Panc1 (cell line): Measurements from ENCODE around the gene CNPPD1. TPM values are rescaled to one million over a fixed set of nuclear protein-coding genes. Genes with fewer than 3 reads are reported as not detected.

Experiments
- ATAC-seq: fragments of 200-7000 bp; cut with Tn5 transposase; 2 replicates; pipeline ENCODE4 v1.9.1; 2020; ENCODE audit warnings: mild to moderate bottlenecking, moderate library complexity
- BruUV-seq: library from RNA; stranded (reverse); fragments of 400-500 nt; replicated peaks from 2 replicates; lab custom pipeline; 2021; lab: Mats Ljungman, UMichigan
- CTCF ChIA-PET: fragments of 300-600 bp; sonication (Branson Sonifier 250); formaldehyde crosslinking; loops from one replicate; lab custom pipeline; 2022; ENCODE audit warnings: antibody characterized with exemption; lab: Charles Lee
- POLR2A ChIA-PET: fragments of 300-600 bp; sonication (Branson Sonifier 250); formaldehyde crosslinking; loops from one replicate; lab custom pipeline; 2022; ENCODE audit warnings: antibody characterized with exemption; lab: Charles Lee
- DNase-seq: peaks from one replicate; pipeline ENCODE4 v3.0.0-alpha.2; 2010; ENCODE audit warnings: low read depth, low spot score
- H3K27ac ChIP-seq: 2 replicates; pipeline ENCODE4 v1.5.1; 2011; ENCODE audit warnings: mild to moderate bottlenecking, low read length, inconsistent platforms
- H3K27me3 ChIP-seq: fragments of 200-500 bp; sonication (Bioruptor generic); 2 replicates; pipeline ENCODE4 v1.6.0; 2014; ENCODE audit warnings: low read length, inconsistent platforms; ENCODE audit not compliant: control insufficient read depth, insufficient read depth
- H3K36me3 ChIP-seq: fragments of 200-500 bp; sonication (Bioruptor generic); 2 replicates; pipeline ENCODE4 v1.5.1; 2014; ENCODE audit warnings: inconsistent platforms, mild to moderate bottlenecking, low read length, moderate library complexity; ENCODE audit not compliant: control insufficient read depth, insufficient read depth
- H3K4me1 ChIP-seq: 2 replicates; pipeline ENCODE4 v1.5.1; 2011; ENCODE audit warnings: inconsistent platforms, mild to moderate bottlenecking, low read length, moderate library complexity; ENCODE audit not compliant: control insufficient read depth, insufficient read depth
- H3K4me3 ChIP-seq, 2 experiments: 2 replicates each; pipeline ENCODE4 v1.5.1; 2011 to 2012; ENCODE audit warnings: low read depth in 2 of 2, low read length in 2 of 2, mild to moderate bottlenecking in 2 of 2, inconsistent platforms in 1 of 2, moderate library complexity in 1 of 2
- H3K9me3 ChIP-seq: fragments of 200-500 bp; sonication (Bioruptor generic); 2 replicates; pipeline ENCODE4 v1.5.1; 2014; ENCODE audit warnings: low read depth, mild to moderate bottlenecking, inconsistent platforms, low read length, moderate library complexity; ENCODE audit not compliant: control insufficient read depth, insufficient read depth
- POLR2AphosphoS5 ChIP-seq: IDR thresholded peaks from 2 replicates; pipeline ENCODE4 v1.6.1; 2012; ENCODE audit warnings: mild to moderate bottlenecking, low read depth, low read length, moderate library complexity
- SIN3A ChIP-seq: IDR thresholded peaks from 2 replicates; pipeline ENCODE4 v1.6.1; 2012; ENCODE audit warnings: low read depth, mild to moderate bottlenecking, low read length, moderate library complexity, borderline replicate concordance; ENCODE audit not compliant: insufficient read depth
- TCF7L2 ChIP-seq: IDR thresholded peaks from 2 replicates; pipeline ENCODE4 v1.6.1; 2011; ENCODE audit warnings: mild to moderate bottlenecking, low read depth, low read length, inconsistent platforms
- in situ Hi-C: cut with HindIII; loops from 2 replicates; pipeline ENCODE4 v1.10.0; 2016; ENCODE audit warnings: low sequenced_read_pairs, low pct_unique_long_range_greater_than_20kb
- intact Hi-C: fragments of 100-400 bp; cut with micrococcal nuclease; formaldehyde crosslinking; loops from one replicate; pipeline ENCODE4 v1.10.0; 2022; ENCODE audit not compliant: unreplicated experiment
- total RNA-seq: library from RNA; stranded (reverse); gene quantifications from one replicate; pipeline ENCODE4 v1.2.1, GENCODE V29; 2021; ENCODE audit not compliant: unreplicated experiment
- TF ChIP-seq, protein P1 (sequence below), 2 experiments: IDR thresholded peaks; 2 replicates each; pipeline ENCODE4 v1.6.1; 2011 to 2012; ENCODE audit warnings: low read depth in 2 of 2, control low read depth in 1 of 2, low read length in 1 of 2, mild to moderate bottlenecking in 1 of 2, moderate library complexity in 1 of 2; ENCODE audit not compliant: insufficient read depth in 1 of 2
- TF ChIP-seq, protein P2 (sequence below): fragments of 450-650 bp; IDR thresholded peaks from 2 replicates; pipeline ENCODE4 v1.5.1; 2017; ENCODE audit warnings: mild to moderate bottlenecking

The CNPPD1 gene
- total RNA-seq, 1 experiment from 2014 or later = 55.7 TPM

DNA sequence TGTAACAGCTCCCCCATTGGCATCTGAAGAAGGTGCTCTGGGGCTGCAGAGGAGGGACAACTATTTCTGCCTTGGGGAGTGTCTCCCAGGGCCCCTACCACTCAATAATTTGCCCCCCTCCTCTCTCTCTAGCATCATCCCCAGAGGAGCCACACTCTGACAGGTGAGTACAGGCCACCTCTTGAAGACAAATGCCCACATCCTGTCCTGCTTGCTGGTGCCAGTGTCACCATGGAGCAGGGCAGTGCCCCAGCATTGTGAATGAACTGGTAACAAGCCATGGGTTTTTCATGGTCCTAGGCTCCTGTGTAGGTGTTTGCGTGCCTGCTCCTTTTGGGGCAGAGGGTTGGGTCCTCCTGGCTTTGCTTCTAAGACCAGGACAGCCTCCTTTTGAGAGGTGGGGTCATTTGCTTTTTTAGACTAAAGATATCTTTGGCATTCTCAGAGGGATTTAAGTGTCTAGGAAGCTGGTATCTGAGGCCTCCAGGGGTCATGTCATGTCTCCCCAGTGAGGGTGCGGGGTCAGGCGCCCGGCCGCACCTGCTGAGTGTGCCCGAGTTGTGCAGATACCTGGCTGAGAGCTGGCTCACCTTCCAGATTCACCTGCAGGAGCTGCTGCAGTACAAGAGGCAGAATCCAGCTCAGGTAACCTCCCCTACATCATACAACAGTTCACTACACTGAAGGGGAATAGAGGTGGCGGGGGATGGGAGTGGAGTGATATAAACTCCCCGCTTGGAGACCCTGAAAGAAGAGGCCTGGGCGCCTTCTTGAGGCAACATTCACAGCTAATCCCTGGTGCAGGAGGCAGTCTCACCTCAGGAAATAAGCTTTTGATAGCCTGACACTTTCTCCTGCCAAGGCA is 3.1 kb upstream of the CNPPD1 start:
- peak overlapping the region; percentile 66 to 88 for H3K4me3 ChIP-seq
- intact Hi-C loops (no loop called here), in situ Hi-C loops (no loop called here)
- peaks cover 25% of the 10 kb centered on the region for H3K36me3 ChIP-seq
- H3K4me1 ChIP-seq = peaks cover 10% of the 10 kb centered on the region
- H3K27me3 ChIP-seq = no peaks in the 10 kb centered on the region
- H3K27ac ChIP-seq = peak overlapping the region; percentile 90; the same call in 1 of the 2 replicates
- CTCF ChIA-PET = no interaction called here
- TF ChIP-seq POLR2AphosphoS5 (no peak), SIN3A (no peak)
- DNase-seq (no peak), ATAC-seq (no peak)
- POLR2A ChIA-PET = no interaction called here
- no TSS peak for BruUV-seq
- no peaks in the 10 kb centered on the region for H3K9me3 ChIP-seq

DNA sequence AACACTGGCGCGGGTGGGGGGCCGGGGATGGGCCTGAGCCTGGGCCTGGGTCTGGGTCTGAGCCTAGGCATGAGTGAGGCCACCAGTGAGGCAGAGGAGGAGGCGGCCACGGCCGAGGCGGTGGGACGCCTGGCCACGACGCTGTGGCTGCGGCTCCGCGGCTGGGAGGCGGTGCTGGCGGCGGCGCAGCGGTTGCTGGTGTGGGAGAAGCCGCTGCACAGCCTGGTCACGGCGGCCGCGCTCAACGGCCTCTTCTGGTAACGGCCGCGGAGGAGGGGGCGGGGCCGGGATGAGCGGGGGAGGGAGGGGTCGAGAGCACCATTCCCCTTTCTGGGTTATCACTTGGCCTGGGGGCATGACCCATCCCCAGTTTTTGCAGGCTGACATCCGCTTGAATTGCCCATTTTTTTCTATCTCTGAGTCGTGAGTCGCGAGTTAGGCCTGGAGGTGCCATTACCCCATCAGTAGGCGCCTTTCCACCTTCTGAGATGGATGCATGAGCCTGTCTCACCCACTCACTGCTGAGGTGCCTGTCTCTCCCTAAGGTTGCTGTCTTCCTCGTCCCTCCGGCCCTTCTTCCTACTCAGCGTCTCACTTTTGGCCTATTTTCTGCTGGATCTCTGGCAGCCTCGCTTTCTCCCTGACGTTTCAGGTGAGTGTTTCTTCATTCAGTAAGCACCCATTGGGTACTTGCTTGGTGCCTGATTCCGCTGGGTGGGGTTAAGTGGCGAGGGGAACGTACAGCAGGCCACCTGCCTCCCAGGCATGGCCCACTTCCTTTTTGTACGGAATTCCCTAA is 1.9 kb upstream of the CNPPD1 start:
- H3K27ac ChIP-seq = peak overlapping the region; percentile 90
- no peaks in the 10 kb centered on the region for H3K9me3 ChIP-seq
- ChIA-PET CTCF (interaction anchor here (0.6 kb wide), 1 partner anchor 308 kb away, joined by 3 read pairs; no protein-coding TSS in a partner anchor), POLR2A (no interaction called here)
- peak; percentile 36 for ATAC-seq
- peaks cover 21% of the 10 kb centered on the region for H3K36me3 ChIP-seq
- no peak for DNase-seq
- BruUV-seq = no TSS peak
- H3K4me3 ChIP-seq = peak overlapping the region; percentile 66 to 88
- in situ Hi-C loops = no loop called here
- intact Hi-C loops = no loop called here
- H3K27me3 ChIP-seq = no peaks in the 10 kb centered on the region
- TF ChIP-seq SIN3A (no peak), POLR2AphosphoS5 (no peak), TCF7L2 (no peak)
- TF ChIP-seq, protein P1, sequence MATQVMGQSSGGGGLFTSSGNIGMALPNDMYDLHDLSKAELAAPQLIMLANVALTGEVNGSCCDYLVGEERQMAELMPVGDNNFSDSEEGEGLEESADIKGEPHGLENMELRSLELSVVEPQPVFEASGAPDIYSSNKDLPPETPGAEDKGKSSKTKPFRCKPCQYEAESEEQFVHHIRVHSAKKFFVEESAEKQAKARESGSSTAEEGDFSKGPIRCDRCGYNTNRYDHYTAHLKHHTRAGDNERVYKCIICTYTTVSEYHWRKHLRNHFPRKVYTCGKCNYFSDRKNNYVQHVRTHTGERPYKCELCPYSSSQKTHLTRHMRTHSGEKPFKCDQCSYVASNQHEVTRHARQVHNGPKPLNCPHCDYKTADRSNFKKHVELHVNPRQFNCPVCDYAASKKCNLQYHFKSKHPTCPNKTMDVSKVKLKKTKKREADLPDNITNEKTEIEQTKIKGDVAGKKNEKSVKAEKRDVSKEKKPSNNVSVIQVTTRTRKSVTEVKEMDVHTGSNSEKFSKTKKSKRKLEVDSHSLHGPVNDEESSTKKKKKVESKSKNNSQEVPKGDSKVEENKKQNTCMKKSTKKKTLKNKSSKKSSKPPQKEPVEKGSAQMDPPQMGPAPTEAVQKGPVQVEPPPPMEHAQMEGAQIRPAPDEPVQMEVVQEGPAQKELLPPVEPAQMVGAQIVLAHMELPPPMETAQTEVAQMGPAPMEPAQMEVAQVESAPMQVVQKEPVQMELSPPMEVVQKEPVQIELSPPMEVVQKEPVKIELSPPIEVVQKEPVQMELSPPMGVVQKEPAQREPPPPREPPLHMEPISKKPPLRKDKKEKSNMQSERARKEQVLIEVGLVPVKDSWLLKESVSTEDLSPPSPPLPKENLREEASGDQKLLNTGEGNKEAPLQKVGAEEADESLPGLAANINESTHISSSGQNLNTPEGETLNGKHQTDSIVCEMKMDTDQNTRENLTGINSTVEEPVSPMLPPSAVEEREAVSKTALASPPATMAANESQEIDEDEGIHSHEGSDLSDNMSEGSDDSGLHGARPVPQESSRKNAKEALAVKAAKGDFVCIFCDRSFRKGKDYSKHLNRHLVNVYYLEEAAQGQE (IDR thresholded peaks at IDR 0.05; ENCODE audit: insufficient read depth in 1 of 2, low read depth in 2 of 2, low read length in 1 of 2) = no peak
- TF ChIP-seq, protein P2, sequence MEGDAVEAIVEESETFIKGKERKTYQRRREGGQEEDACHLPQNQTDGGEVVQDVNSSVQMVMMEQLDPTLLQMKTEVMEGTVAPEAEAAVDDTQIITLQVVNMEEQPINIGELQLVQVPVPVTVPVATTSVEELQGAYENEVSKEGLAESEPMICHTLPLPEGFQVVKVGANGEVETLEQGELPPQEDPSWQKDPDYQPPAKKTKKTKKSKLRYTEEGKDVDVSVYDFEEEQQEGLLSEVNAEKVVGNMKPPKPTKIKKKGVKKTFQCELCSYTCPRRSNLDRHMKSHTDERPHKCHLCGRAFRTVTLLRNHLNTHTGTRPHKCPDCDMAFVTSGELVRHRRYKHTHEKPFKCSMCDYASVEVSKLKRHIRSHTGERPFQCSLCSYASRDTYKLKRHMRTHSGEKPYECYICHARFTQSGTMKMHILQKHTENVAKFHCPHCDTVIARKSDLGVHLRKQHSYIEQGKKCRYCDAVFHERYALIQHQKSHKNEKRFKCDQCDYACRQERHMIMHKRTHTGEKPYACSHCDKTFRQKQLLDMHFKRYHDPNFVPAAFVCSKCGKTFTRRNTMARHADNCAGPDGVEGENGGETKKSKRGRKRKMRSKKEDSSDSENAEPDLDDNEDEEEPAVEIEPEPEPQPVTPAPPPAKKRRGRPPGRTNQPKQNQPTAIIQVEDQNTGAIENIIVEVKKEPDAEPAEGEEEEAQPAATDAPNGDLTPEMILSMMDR = no peak; the same call in 1 of the 2 replicates
- H3K4me1 ChIP-seq = peaks cover 10% of the 10 kb centered on the region
